ENCODE results near the gene CLIC3. TPM values are rescaled to one million over a fixed set of nuclear protein-coding genes. Genes with fewer than 3 reads are reported as not detected.
"Not testable (repeated sequence)": the region's sequence is repeated elsewhere in the genome, so short reads cannot be mapped to it uniquely, and the experiment has no call there.

CLIC3 gene
- polyA plus RNA-seq, 2 of the 4 experiments (the other 2 are of a cell fraction), result 0.61 to 6.4 TPM

GRCh38 chr9:137034039-137034708, 37.8 kb upstream of the CLIC3 start (continued):
- TF ChIP-seq NPAS2 (CRISPR knock-in tag; IDR thresholded peaks at IDR 0.05; ENCODE audit: borderline replicate concordance), result no peak
- TF ChIP-seq EHMT2 (IDR thresholded peaks at IDR 0.05; ENCODE audit: low read depth), result no peak
- TF ChIP-seq POLR2AphosphoS2 (conservative IDR thresholded peaks at IDR 0.05; ENCODE audit: low read length), result no peak
- TF ChIP-seq RCOR1 (IDR thresholded peaks at IDR 0.05; ENCODE audit: low read depth, low read length), result no peak
- TF ChIP-seq USF2 (IDR thresholded peaks at IDR 0.05), result no peak

- H3K4me2 ChIP-seq; H3K4me3 ChIP-seq; ATAC-seq; H3K9me3 ChIP-seq; DNase-seq (ENCODE audit: low read depth in 1 of 2, low spot score in 1 of 2); H3K27ac ChIP-seq; FAIRE-seq; POLR2A ChIA-PET: not testable (repeated sequence)
- WGBS (ENCODE audit: missing lambda C conversion rate), result 92% methylated on average over 5 of the region's 5 CpGs
- CTCF ChIA-PET, result interaction anchor here (0.8 to 20.4 kb wide), 7 partner anchors 9 to 246 kb away, joined by 3 to 282 read pairs (median 34); partner anchors contain the start of genes ABCA2, C8G, CLIC3 and FBXW5
- peaks cover 26% of the 10 kb centered on the region for H3K4me1 ChIP-seq
Measured at GRCh38 chr9:137033481-137033880, 37.1 kb upstream of the CLIC3 start.

- H3K9me3 ChIP-seq, result no peaks in the 10 kb centered on the region
- TF ChIP-seq CTCF (IDR thresholded peaks at IDR 0.05) (no peak), ZSCAN20 (CRISPR knock-in tag; IDR thresholded peaks at IDR 0.05) (no peak), NPAS2 (CRISPR knock-in tag; IDR thresholded peaks at IDR 0.05; ENCODE audit: borderline replicate concordance) (no peak), HOXB5 (CRISPR knock-in tag; IDR thresholded peaks at IDR 0.05) (no peak)
- ChIA-PET CTCF (interaction anchor here (0.8 to 20.4 kb wide), 9 partner anchors 9 to 245 kb away, joined by 3 to 282 read pairs (median 62); partner anchors contain the start of genes C8G, CLIC3, FBXW5 and LCN12), POLR2A (no interaction called here)
- 85% methylated on average over 10 of the region's 10 CpGs for WGBS (ENCODE audit: missing lambda C conversion rate)
- ATAC-seq (no peak), FAIRE-seq (no peak), DNase-seq (ENCODE audit: low read depth in 1 of 2, low spot score in 1 of 2) (no peak)
- H3K4me1 ChIP-seq, result peaks cover 27% of the 10 kb centered on the region
- no peak overlapping the region for H3K4me3 ChIP-seq
- H3K4me2 ChIP-seq, result no peak overlapping the region
- no peak overlapping the region for H3K27ac ChIP-seq
Measured at GRCh38 chr9:137032858-137033257, 36.5 kb upstream of the CLIC3 start.

GRCh38 chr9:137031904-137032640, 35.7 kb upstream of the CLIC3 start, which contains the start of gene FUT7:
Gene FUT7, minus strand, starts transcription at chr9:137032088. Its CDS starts 97 bp downstream, at chr9:137031991.
- DNase-seq (ENCODE audit: low read depth in 1 of 2, low spot score in 1 of 2) (no peak), ATAC-seq (no peak), FAIRE-seq (no peak)
- ChIA-PET POLR2A (no interaction called here), CTCF (interaction anchor here (0.8 to 20.4 kb wide), 11 partner anchors 10 to 245 kb away, joined by 3 to 282 read pairs (median 33); partner anchors contain the start of genes C8G, ENTPD2, FBXW5 and LCN12)
- no peak within 1 kb of the TSS for H3K4me3 ChIP-seq
- H3K4me1 ChIP-seq, result peaks cover 32% of the 10 kb centered on the region
- 72% methylated on average over 9 of the region's 16 CpGs for WGBS (ENCODE audit: missing lambda C conversion rate)
- no peak within 1 kb of the TSS for H3K27ac ChIP-seq
- TF ChIP-seq CBX2 (IDR thresholded peaks at IDR 0.05; ENCODE audit: borderline replicate concordance, low read depth) (no peak), USF2 (IDR thresholded peaks at IDR 0.05) (no peak), HES2 (IDR thresholded peaks at IDR 0.05) (no peak), EHF (CRISPR knock-in tag; IDR thresholded peaks at IDR 0.05) (no peak), KDM1A (IDR thresholded peaks at IDR 0.05; ENCODE audit: low read depth) (no peak), PHF8 (IDR thresholded peaks at IDR 0.05; ENCODE audit: borderline replicate concordance, low read depth) (no peak), NPAS2 (CRISPR knock-in tag; IDR thresholded peaks at IDR 0.05; ENCODE audit: borderline replicate concordance) (no peak), POLR2AphosphoS2 (conservative IDR thresholded peaks at IDR 0.05; ENCODE audit: low read length) (no peak), ELK1 (IDR thresholded peaks at IDR 0.05; ENCODE audit: low read depth, low read length) (no peak), FOXS1 (CRISPR knock-in tag; IDR thresholded peaks at IDR 0.05) (no peak)
- no peak within 1 kb of the TSS for H3K4me2 ChIP-seq
- no peaks in the 10 kb centered on the region for H3K9me3 ChIP-seq
